Measurements from ENCODE around the gene ENAH.
"Not testable (repeated sequence)": the region's sequence is repeated elsewhere in the genome, so short reads cannot be mapped to it uniquely, and the experiment has no call there.

The ENAH gene

DNA sequence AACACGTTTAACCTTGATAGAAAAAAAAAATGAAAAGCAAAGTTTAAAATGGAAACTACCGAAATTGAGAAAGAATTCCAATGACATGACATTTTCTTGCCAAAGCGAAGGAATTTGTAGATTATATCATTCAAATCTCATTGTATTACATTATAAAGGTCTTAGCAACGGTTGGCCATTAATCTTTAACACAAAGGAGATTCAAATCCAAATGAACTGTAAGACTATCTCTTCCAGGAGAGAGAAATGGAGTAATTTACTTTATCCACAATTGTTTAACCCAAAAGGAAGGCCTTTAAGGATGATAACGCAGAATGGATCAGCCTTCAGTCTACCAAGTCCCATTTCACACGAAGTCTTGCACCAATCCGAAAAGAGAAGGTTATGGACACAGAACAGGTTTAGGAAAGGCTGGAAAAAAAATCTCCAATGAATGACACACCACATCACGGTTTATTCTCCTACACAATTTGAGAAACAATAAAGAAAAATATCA lies 1.5 kb downstream of the ENAH start:
- in situ Hi-C loops (cut with MboI; ENCODE audit: low sequenced_read_pairs) = no loop called here

DNA sequence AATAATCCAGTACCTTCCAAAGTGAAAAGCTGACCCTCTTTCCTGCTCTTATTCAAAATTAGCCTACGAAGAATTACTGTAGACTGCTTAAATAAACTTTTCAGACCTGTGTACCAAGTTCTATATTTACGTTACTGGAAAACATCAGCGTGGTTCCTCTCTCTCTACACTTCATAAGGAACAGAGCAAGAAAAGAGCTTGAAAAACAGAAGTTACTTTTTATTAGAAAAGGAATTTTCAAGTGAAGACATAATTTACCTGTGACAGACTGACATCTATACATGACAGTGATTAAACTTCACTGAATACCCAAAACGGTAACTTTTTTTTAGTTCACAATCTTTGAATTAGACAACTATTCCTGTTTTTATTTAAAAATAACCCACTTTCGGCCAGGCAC lies 2.7 kb downstream of the ENAH start:
- in situ Hi-C loops (cut with MboI; ENCODE audit: low sequenced_read_pairs) = no loop called here

DNA sequence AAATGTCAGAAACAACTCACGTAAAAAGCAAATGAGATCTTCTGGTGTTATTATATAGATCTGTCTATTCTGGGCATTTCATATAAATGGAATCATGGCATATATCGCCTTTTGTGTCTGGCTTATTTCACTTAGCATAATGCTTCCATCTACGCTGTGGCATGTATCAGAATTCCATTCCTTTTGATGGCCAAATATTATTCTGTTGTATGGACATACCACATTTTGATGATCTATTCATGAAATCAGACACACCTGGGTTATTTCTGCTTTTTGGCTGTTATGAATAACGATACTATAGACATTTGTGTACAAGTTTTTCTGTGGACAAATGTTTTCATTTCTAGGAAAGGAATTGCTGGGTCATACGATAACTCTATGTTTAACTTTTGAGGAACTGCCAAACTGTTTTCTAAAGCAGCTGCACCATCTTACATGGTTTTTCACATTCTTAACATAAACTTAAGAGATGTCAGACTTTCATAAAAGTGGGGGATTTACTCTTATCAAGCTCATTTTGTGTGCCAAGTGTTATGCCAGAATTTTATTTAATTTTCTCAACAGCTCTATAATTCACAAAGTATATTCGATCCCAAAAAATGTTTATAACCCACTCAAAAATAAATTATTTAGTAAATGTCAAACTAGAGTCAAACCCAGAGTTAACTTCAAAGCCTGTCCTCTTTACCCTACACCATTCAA lies 7.6 kb downstream of the ENAH start:
- in situ Hi-C loops (cut with MboI; ENCODE audit: low sequenced_read_pairs) = no loop called here

DNA sequence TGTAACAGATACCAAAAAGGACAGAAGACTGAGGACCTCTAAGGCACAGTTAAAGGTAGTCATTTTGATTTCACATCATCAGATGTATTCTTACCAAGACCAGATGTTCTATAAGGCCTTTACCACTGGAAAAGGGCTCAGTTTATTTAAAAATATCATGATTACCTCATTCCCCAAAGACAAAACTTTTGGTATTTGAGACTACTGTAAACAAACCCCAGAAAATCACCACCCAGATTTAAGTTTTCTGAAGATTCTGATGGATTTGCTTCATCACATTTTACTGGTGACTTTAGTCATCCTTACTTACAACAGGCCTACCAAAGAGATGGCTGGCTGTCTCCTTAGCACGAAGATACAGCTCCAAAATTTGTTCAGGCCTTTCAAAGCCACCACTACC lies 8.3 kb downstream of the ENAH start:
- in situ Hi-C loops (cut with MboI; ENCODE audit: low sequenced_read_pairs) = no loop called here

DNA sequence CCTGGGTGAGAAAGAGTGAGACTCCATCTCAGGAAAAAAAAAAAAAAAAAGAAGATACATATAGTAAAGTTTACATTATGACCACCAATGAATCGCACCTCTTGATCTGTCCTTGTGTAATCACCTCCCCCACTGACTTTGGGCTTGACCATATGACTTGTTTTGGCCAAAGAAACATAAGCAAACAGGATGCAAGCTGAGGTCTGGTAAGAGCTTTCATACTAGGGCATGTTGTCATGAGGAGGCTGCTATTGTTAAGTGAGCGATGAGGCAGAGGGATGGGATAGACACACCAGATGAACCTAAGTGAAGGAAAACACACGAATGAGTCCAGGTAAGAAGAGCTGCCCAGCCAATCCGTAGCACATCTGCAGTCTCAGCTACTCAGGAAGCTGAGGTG lies 10.7 kb downstream of the ENAH start:
- in situ Hi-C loops (cut with MboI; ENCODE audit: low sequenced_read_pairs) = no loop called here

DNA sequence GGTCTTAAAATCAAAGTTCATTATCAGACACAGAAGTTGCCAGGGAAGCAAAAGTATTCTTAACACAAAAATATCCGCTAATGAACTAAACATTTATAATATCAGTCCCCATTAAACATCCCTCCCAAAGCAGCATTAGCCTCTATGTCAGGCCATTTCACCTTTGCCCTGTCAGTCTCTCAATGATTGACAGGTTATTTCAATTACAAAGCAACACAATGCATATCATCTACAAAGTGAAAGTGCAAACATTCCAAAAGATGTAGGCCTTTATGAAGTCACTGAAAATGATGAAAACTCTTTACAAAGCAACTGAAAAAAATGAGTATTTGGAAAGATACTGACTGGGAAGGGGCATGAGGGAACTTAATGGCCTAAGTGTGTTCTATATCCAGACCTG lies 14.1 kb downstream of the ENAH start:
- in situ Hi-C loops (cut with MboI; ENCODE audit: low sequenced_read_pairs) = no loop called here

DNA sequence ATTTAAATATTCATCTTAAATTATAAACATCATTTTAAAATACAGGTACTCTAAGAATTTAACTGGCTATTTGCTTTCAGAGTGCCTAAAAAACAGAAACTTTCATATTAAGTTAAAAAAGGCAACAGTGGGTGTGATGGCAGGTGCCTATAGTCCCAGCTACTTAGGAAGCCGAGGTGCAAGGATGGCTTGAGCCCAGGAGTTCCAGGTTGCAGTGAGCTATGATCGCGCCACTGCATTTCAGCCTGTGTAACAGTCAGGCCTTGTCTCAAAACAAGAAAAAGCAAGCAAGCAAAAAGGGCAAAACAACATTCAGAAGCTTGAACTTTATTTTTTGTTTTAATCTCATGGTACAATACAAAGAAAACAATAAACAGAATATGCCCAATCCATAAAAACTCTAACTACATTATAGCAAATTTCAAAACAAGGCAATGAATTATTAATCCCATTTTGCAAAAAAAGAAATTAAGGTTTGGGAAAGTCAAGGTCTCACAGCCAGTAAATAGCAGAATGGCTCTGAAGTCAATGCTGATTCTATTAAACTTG lies 15.2 kb downstream of the ENAH start:
- in situ Hi-C loops (cut with MboI; ENCODE audit: low sequenced_read_pairs) = no loop called here

DNA sequence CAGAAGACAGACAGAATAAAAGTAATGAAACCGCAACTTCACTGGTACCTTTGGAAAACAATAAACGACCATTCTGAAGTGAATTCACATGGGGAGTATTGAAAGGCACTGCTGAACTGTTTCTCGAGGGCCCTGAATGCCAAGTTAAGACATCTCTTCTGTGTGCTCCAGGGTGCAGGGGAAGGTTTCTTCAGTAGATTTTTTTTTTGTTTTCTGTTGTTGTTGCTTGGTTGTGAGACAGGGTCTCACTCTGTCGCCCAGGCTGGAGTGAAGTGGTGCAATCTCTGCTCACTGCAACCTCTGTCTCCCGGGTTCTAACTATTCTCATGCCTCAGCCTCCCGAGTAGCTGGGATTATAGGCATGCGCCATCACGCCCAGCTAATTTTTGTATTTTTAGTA lies 15.9 kb downstream of the ENAH start:
- in situ Hi-C loops (cut with MboI; ENCODE audit: low sequenced_read_pairs) = not testable (repeated sequence)

DNA sequence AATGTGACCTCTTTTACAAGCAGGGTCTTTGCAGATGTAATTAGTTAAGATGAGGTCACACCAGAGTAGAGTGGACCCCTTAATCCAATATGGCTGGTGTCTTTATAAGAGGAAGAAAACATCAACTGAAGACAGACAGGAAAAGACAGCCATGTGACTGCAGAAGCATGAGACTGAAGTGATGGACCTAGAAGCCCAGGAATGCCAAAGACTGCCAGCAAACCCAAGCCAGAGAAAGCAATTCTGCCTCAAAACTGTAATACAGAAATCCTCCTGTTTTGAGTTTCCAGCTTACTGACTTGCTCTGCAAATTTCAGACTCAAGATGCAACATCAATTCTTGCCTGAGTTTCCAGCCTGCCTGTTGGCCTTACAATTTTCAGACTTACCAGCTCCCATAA lies 17.3 kb downstream of the ENAH start:
- in situ Hi-C loops (cut with MboI; ENCODE audit: low sequenced_read_pairs) = no loop called here

DNA sequence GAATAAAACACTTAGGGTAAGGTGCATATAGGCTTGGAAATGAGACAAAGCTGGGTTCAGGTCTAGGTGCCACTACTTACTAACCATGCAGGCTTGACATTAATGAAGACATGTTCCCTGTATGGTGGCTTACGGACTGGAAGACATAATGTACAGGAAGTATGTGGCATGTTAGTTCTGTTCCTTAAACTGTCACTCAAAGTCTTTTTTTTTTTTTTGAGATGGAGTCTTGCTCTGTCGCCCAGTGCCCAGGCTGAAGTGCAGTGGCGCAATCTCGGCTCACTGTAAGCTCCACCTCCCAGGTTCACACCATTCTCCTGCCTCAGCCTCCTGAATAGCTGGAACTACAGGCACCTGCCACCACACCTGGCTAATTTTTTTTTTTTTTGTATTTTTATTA lies 20.1 kb downstream of the ENAH start:
- in situ Hi-C loops (cut with MboI; ENCODE audit: low sequenced_read_pairs) = not testable (repeated sequence)

DNA sequence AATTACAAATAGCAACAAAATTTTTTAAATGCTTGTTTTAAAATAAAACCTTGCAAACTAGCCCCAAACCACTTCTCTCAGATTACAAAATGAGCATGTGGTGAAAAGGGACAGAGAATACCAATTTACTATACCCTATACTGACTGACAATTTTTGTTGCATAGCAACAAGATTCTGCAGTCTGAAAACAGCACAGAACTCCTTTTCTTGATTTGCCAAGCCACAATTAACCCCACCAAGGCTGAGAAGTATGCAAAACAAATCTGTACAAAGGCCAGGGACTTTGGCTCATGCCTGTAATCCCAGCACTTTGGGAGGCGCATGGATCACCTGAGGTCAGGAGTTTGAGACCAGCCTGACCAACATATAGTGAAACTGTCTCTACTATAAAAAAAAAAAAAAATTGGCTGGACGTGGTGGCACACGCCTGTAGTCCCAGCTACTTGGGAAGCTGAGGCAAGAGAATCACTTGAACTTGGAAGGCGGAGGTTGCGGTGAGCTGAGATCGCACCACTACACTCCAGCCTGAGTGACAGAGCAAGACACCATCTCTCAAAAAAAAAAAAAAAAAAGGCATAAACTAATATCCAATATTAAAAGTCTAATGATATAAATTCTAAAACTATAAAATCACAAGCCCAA lies 21.8 kb downstream of the ENAH start:
- in situ Hi-C loops (cut with MboI; ENCODE audit: low sequenced_read_pairs) = no loop called here

DNA sequence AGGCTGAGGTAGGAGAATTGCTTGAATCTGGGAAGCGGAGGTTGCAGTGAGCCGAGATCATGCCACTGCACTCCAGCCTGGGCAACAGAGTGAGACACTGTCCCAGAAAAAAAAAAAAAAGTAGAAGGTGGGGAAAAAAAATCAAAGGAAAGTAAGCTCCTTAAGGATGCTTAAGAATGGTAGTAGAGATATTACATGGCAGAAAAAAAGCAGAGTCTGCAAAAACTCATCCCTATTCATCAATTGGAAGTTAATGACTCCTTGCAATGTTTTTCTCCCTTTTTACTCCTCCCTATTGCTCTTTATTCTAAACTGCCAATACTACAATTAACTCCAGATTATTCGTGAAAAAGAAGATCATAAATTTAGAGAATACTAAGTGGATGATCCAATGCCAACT lies 23.4 kb downstream of the ENAH start:
- in situ Hi-C loops (cut with MboI; ENCODE audit: low sequenced_read_pairs) = no loop called here

DNA sequence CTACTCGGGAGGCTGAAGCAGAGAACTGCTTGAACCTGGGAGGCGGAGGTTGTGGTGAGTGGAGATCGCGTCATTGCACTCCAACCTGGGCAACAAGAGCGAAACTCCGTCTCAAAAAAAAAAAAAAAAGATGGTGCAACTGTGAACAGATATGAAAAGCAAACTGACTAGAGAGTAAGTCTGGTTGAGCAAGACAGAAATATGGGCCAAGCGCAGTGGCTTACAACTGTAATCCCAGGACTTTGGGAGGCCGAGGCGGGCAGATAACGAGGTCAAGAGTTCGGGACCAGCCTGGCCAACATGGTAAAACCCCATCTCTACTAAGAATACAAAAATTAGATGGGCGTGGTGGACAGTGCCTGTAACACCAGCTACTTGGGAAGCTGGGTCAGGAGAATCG lies 24.1 kb downstream of the ENAH start:
- in situ Hi-C loops (cut with MboI; ENCODE audit: low sequenced_read_pairs) = not testable (repeated sequence)

DNA sequence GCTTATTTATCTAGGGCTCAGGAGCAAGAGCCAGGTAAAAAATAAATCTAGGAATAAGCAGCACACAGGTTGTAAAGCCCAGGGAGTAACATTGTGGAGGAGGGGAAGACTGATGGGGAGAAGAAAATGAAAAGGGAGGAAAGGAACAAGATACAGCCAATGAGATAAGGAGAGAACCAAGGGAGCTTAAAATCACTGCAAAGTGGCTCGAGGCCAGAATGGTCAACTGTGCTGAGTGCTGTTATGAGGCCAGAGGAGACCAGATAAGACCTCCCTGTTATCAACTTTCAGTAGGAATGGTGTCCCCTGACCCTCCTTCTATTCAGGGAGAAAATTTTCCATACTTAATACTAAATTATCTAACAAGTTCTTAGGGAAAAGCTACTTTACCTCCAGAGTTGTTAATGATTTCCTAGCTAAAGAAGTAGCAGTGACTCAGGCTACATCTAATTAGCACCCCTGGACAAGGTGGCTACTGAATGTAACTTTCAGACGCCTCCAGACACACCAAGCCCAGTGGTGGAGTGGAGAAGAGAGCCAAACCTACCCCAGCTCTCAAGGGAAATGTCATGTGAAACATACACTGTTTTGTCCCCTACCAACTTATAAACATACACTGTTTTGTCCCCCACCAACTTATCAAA lies 25.5 kb downstream of the ENAH start:
- in situ Hi-C loops (cut with MboI; ENCODE audit: low sequenced_read_pairs) = no loop called here

DNA sequence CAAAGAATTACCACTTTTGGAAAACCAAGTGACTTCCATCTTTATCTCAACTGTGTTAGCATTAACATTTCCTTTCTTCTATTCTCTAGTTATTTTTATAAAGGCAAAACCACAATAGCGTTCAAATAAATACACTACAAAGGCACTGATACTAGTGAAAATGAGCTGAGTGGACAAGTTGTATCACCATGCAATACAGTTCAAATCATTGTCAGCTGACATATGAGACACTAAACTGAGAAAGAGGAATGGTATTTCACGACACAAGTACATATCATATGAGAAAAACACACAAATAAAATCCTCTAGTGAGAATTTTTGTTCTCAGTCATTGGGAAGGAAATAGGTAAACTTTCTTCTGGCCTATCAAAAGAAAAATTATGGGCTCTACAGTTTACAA lies 26.2 kb downstream of the ENAH start:
- in situ Hi-C loops (cut with MboI; ENCODE audit: low sequenced_read_pairs) = no loop called here

DNA sequence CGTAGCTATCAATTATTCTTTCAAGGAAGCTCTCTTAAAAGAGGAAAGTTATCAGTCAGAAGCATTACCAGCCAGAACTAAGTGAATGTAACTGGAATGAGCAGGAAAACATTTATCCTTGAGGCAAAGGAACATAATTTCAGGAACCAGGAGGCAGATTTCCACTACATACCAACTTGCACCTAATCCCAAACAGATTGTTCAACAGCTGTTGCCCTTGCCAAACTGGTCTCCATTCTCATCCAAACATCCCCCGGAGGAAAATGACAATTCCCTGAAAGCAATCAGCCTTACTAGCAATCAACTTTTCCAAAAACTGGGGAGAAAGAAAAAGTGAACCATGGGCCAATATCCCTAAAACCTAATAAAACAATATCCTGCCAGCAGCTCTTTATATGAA lies 35.0 kb downstream of the ENAH start:
- in situ Hi-C loops (cut with MboI; ENCODE audit: low sequenced_read_pairs) = no loop called here

DNA sequence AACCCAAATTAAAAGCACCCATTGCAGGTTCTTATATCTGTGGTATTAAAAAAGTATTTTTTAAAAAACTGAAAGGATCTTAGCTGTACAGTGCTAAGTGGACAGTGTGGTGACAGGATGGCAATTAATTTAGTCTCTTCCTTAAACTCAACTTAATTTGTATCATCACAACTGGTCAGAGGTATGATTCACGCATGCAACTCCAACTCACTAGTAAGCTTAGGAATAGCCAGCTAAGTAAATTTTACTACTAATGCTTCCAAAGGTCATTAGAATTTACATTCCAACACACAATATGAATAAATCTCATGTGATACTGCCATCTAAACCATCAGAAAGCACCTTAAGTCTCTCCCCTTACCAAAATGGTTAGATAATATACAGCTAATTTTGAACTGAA lies 35.4 kb downstream of the ENAH start:
- in situ Hi-C loops (cut with MboI; ENCODE audit: low sequenced_read_pairs) = no loop called here

DNA sequence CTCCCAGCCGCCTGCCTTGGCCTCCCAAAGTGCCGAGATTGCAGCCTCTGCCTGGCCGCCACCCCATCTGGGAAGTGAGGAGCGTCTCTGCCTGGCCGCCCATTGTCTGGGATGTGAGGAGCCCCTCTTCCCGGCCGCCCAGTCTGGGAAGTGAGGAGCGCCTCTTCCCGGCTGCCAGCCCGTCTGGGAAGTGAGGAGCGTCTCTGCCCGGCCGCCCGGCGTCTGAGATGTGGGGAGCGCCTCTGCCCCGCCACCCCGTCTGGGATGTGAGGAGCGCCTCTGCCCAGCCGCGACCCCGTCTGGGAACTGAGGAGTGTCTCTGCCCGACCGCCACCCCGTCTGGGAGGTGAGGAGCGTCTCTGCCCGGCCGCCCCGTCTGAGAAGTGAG lies 37.5 kb downstream of the ENAH start:
- in situ Hi-C loops (cut with MboI; ENCODE audit: low sequenced_read_pairs) = not testable (repeated sequence)

DNA sequence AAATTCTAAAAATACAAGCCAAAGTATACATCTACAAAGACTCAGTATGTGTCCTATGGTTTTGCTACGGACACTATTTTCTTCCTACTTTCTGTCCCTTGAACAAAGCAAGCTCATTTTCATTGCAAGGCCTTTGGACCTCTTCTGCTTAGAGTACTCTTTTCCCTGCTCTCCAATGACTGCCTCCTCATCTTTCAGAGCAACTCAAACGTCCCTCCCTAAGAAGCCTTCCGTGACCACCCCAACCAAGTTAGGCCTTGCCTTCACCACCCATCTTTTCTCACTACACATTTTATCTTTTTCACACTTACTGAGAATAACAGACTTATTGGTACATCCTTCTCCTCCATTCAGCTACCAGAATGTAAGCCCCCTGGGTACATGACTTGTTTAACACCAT lies 39.9 kb downstream of the ENAH start:
- in situ Hi-C loops (cut with MboI; ENCODE audit: low sequenced_read_pairs) = no loop called here

DNA sequence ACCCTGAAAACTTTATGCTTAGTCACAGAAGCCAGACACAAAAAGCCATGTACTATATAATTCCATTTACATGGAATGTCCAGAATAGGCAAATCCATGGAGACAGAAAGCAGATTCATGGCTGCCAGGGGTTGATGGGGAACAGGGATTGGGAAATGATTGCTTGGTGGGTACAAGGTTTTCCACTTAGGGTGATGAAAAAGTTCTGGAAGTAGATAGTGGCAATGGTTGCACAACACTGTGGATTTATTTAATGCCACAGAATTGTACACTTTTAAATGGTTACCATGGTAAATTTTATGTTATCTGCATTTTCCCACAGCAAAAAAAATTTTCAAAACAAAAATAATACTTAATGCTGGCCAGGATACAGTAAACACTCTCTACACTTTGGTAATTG lies 40.6 kb downstream of the ENAH start:
- in situ Hi-C loops (cut with MboI; ENCODE audit: low sequenced_read_pairs) = no loop called here

DNA sequence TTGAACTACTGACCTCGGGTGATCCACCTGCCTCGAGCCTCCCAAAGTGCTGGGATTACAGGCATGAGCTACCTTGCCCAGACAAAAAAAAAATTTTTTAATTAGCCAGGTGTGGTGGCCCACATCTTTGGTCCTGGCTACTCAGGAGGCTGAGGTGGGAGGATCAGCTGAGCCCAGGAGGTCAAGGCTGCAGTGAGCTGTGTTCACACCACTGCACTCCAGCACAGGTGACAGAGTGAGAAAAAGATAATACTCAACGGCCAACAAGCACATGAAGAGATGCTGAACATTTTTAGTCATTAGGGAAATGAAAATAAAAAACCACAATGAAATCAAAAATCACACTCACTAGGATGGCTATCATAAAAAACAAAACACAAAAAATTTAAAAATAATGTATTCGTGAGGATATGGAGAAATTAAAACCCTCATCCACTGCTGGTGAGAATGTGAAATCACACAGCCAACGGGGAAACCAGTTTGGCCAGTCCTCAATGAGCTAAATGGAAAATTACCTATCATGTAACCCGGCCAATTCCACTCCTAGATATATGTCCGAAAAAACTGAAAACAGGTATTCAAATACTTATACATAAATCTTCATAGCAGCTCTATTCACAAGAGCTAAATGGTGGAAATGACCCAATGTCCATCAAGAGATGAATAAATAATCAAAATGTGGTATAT lies 41.2 kb downstream of the ENAH start:
- in situ Hi-C loops (cut with MboI; ENCODE audit: low sequenced_read_pairs) = no loop called here

Measured in hTERT RPE-1 (cell line).